ENCODE results near the gene C5AR1.

DNA sequence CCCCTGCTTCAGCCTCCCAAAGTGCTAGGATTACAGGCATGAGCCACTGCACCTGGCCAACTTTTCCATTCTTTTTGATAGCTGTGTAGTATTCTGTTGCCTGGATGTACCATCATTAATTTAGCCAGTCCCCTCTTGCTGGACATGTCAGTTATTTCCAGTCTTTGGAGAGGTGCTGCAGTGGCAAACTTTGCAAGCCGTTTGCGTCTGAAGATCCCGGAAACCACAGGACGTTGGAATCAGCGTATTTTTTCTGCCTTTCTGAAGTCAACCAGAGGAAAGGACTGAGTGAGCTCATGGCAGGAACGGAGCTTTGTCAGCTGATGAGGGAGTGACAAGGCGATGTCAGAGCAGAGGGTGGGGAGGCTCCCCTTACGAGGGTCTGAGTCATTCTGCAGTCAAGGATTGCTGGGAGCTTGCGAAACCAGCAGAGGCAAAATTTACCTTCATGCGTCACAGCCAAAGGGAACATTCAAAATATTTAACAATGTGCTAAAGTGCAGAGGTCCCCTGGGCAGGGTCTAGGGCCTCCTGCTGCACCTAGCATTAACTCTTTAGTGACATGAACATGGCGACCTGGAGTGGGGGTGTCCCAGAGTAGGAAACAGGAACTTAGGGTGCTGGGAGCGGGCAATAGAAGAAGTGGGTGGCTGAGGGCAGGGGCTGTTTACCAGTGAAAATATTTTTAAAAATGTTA, 5.6 kb downstream of the C5AR1 start:
- TF ChIP-seq EP300 (IDR thresholded peaks at IDR 0.05; ENCODE audit: low read length) (peak; percentile 85), SMARCA4 (IDR thresholded peaks at IDR 0.05) (peak; percentile 91)

All from K562 (cell line).